ENCODE results near the gene CCER1.

DNA sequence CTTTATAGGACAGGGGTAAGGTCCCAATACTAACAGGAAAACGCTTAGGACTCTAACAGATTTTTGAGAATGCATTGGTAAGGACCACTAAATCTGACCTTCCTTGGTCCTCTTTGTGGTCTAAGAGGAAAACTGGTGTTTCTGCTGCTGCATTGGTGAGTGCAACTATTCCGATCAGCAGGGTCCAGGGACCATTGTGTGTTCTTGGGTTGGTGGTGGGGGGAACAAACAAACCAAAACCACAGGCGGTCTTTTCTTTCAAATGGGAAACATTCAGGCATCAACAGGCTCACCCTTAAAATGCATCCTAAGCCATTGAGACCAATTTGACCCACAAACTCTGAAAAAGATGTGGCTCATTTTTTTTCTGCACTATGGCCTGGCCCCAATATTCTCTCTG is 29.1 kb upstream of the CCER1 start:
- TF ChIP-seq POLR2A (IDR thresholded peaks at IDR 0.05) (no peak), POLR2AphosphoS5 (IDR thresholded peaks at IDR 0.05) (no peak)

Measured in spleen (tissue), 3 donors.